ENCODE measurements around the gene TMEM156. TPM values are rescaled to one million over a fixed set of nuclear protein-coding genes. Genes with fewer than 3 reads are reported as not detected.

TMEM156 gene
- total RNA-seq, 4 donors from 2014 or later = 0.33 TPM; not detected in 3

- no peak for TF ChIP-seq POLR2A (IDR thresholded peaks at IDR 0.05)
- no peak for TF ChIP-seq CTCF (IDR thresholded peaks at IDR 0.05)
- whole genome bisulfite sequencing, 2 donors = 95 to 96% methylated on average over 2 of the region's 2 CpGs
- Histone ChIP-seq H3K27me3 (no peaks in the 10 kb centered on the region), H3K9me3 (no peaks in the 10 kb centered on the region), H3K36me3 (no peaks in the 10 kb centered on the region), H3K4me3 (replicated peaks in 1 of 3) (no peak overlapping the region), H3K4me1 (no peaks in the 10 kb centered on the region), H3K27ac (no peak overlapping the region)
- DNase-seq = no peak
- intact Hi-C loops (cut with DNase I) = no loop called here
Measured at GRCh38 chr4:39066371-39066770, 34.2 kb upstream of the TMEM156 start.

GRCh38 chr4:39063430-39063829, 31.2 kb upstream of the TMEM156 start:
- Histone ChIP-seq H3K9me3 (no peaks in the 10 kb centered on the region), H3K27ac (no peak overlapping the region), H3K27me3 (no peaks in the 10 kb centered on the region), H3K4me3 (replicated peaks in 1 of 3) (no peak overlapping the region), H3K4me1 (no peaks in the 10 kb centered on the region), H3K36me3 (no peaks in the 10 kb centered on the region)
- intact Hi-C loops (cut with DNase I) = no loop called here
- TF ChIP-seq POLR2A (IDR thresholded peaks at IDR 0.05) = no peak
- TF ChIP-seq CTCF (IDR thresholded peaks at IDR 0.05) = no peak
- no peak for DNase-seq

- Histone ChIP-seq H3K36me3 (no peaks in the 10 kb centered on the region), H3K27ac (no peak overlapping the region), H3K4me1 (no peaks in the 10 kb centered on the region), H3K9me3 (no peaks in the 10 kb centered on the region), H3K27me3 (no peaks in the 10 kb centered on the region), H3K4me3 (replicated peaks in 1 of 3) (no peak overlapping the region)
- 75 to 78% methylated on average over 4 of the region's 4 CpGs for WGBS, 2 donors
- DNase-seq = no peak
- TF ChIP-seq POLR2A (IDR thresholded peaks at IDR 0.05) (no peak), CTCF (IDR thresholded peaks at IDR 0.05) (no peak)
- intact Hi-C loops (cut with DNase I) = no loop called here
Measured at GRCh38 chr4:39062770-39063097, 30.5 kb upstream of the TMEM156 start.

GRCh38 chr4:39062094-39062769, 30.0 kb upstream of the TMEM156 start, which contains the start of gene KLHL5:
Gene KLHL5 (plus strand): TSS chr4:39062232. CDS start chr4:39062653, 421 bp downstream.
- no peaks in the 10 kb centered on the region for H3K4me1 ChIP-seq
- intact Hi-C loops (cut with DNase I) = no loop called here

More at GRCh38 chr4:39062094-39062769, 30.0 kb upstream of the TMEM156 start, which contains the start of gene KLHL5:
- WGBS, 2 donors = 28 to 43% methylated on average over 7 of the region's 7 CpGs
- no peak for TF ChIP-seq CTCF (IDR thresholded peaks at IDR 0.05)
- TF ChIP-seq POLR2A (IDR thresholded peaks at IDR 0.05) = no peak
- no peak for DNase-seq
- Histone ChIP-seq H3K36me3 (no peaks in the 10 kb centered on the region), H3K4me3 (replicated peaks in 1 of 3) (no peak within 1 kb of the TSS), H3K9me3 (no peaks in the 10 kb centered on the region), H3K27me3 (no peaks in the 10 kb centered on the region), H3K27ac (no peak within 1 kb of the TSS)
